Measurements from ENCODE around the gene MBD6. TPM values are rescaled to one million over a fixed set of nuclear protein-coding genes. Genes with fewer than 3 reads are reported as not detected.

The MBD6 gene
- polyA plus RNA-seq, 3 donors = 2.4 to 47.7 (median 2.6) TPM

DNA sequence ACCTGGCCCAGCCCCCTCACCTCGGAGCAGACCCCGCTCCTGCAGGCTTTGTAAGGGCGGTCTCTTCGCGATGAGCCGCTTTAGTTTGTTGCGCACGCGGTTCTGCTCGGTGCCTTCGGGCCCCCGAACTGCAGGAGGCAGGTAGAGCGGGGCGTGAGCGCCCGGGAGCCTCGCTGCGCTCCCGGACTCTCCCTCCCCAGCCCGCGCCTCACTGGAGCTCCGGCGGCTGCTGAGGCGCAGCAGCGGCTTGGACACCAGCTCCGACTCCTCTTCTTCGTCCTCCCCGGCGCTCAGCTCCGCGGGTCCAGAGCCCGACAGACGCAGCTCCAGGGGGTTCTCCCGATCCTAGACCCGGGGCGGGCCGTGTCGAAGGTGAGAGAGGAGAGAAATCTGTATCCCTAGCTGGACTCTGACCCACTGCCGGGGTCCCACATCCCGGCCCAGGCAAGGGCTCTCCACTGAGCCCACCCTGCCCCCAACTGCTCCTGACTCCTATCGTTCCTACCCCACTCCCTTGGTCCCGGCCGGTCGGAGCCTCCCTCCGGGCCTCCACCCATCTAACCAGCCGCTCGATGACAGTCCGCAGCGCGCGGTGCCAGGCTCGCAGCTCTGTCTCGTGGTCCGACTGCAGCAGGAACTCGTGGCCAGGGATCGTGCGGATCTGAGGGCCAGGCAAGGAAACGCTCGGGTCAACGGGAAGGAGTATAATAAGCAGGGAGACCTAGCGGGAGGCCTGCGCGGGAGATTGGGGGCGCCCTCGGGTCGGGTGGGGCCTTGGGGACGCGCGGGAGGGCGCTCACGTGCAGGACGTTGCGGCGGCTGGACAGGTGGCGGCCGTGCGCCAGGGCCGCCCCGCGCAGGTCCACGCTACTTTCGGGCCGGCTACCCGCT, 47.1 kb upstream of the MBD6 start:
- H3K4me2 ChIP-seq (replicated peaks; ENCODE audit: extremely low read depth, low read length, poor library complexity, severe bottlenecking) = peak overlapping the region; percentile 89
- 53% methylated on average over 70 of the region's 84 CpGs for WGBS (ENCODE audit: insufficient coverage)
- H2AFZ ChIP-seq (ENCODE audit: insufficient read depth, low read depth, low read length, poor library complexity, severe bottlenecking) = peak overlapping the region; percentile 72
- Mint-ChIP-seq H3K27me3 (ENCODE audit: low read depth in 3 of 3) (peaks cover 0 to 2% (median 1%) of the 10 kb centered on the region in 3 donors), H3K36me3 (peaks cover 37 to 56% of the 10 kb centered on the region in 2 donors), H3K9me3 (peaks cover 0 to 1% (median 0%) of the 10 kb centered on the region in 7 donors), H3K4me3 (peak overlapping the region; percentile 97 to 99), H3K4me1 (peaks cover 74% of the 10 kb centered on the region), H3K27ac (peak overlapping the region in 4 of 7 donors; percentile 24 to 96 (median 56))
- H4K20me1 ChIP-seq (ENCODE audit: insufficient read depth, low read length) = peaks cover 61% of the 10 kb centered on the region
- H3K27ac ChIP-seq (ENCODE audit: low read depth in 1 of 2, low read length in 2 of 2) = peak overlapping the region in 1 of 2 donors; percentile 83
- peaks cover 44 to 51% of the 10 kb centered on the region in 2 donors for H3K36me3 ChIP-seq (replicated peaks in 1 of 2; ENCODE audit: control insufficient read depth in 1 of 2, insufficient read depth in 2 of 2, low read length in 2 of 2)
- no peaks in the 10 kb centered on the region for H3K9me3 ChIP-seq (replicated peaks in 1 of 2; ENCODE audit: control insufficient read depth in 1 of 2, insufficient read depth in 1 of 2, low read length in 2 of 2)
- H3K4me1 ChIP-seq (ENCODE audit: control insufficient read depth in 1 of 2, insufficient read depth in 2 of 2, low read length in 2 of 2) = peaks cover 61 to 86% of the 10 kb centered on the region in 2 donors
- H3K27me3 ChIP-seq (ENCODE audit: control insufficient read depth in 2 of 2, insufficient read depth in 2 of 2, low read length in 2 of 2) = no peaks in the 10 kb centered on the region
- intact Hi-C loops (cut with micrococcal nuclease) = loop anchor here (5.0 to 10.0 kb wide), 4 partner anchors 47 to 149 kb away; partner anchors contain the start of genes DCTN2 (in 2 of the 2), DDIT3 (in 1 of the 2) and MBD6 (in 1 of the 2)
- peak overlapping the region; percentile 79 to 100 (median 86) for H3K4me3 ChIP-seq (replicated peaks in 1 of 3; ENCODE audit: low read depth in 2 of 3, low read length in 3 of 3)
- TF ChIP-seq, protein P1, sequence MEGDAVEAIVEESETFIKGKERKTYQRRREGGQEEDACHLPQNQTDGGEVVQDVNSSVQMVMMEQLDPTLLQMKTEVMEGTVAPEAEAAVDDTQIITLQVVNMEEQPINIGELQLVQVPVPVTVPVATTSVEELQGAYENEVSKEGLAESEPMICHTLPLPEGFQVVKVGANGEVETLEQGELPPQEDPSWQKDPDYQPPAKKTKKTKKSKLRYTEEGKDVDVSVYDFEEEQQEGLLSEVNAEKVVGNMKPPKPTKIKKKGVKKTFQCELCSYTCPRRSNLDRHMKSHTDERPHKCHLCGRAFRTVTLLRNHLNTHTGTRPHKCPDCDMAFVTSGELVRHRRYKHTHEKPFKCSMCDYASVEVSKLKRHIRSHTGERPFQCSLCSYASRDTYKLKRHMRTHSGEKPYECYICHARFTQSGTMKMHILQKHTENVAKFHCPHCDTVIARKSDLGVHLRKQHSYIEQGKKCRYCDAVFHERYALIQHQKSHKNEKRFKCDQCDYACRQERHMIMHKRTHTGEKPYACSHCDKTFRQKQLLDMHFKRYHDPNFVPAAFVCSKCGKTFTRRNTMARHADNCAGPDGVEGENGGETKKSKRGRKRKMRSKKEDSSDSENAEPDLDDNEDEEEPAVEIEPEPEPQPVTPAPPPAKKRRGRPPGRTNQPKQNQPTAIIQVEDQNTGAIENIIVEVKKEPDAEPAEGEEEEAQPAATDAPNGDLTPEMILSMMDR (IDR thresholded peaks at IDR 0.05) = no peak
- H3K79me2 ChIP-seq (ENCODE audit: insufficient read depth, low read length) = peaks cover 81% of the 10 kb centered on the region
- H3K9ac ChIP-seq (ENCODE audit: insufficient read depth, low read length, poor library complexity, severe bottlenecking) = peak overlapping the region; percentile 83
- no peak for DNase-seq

DNA sequence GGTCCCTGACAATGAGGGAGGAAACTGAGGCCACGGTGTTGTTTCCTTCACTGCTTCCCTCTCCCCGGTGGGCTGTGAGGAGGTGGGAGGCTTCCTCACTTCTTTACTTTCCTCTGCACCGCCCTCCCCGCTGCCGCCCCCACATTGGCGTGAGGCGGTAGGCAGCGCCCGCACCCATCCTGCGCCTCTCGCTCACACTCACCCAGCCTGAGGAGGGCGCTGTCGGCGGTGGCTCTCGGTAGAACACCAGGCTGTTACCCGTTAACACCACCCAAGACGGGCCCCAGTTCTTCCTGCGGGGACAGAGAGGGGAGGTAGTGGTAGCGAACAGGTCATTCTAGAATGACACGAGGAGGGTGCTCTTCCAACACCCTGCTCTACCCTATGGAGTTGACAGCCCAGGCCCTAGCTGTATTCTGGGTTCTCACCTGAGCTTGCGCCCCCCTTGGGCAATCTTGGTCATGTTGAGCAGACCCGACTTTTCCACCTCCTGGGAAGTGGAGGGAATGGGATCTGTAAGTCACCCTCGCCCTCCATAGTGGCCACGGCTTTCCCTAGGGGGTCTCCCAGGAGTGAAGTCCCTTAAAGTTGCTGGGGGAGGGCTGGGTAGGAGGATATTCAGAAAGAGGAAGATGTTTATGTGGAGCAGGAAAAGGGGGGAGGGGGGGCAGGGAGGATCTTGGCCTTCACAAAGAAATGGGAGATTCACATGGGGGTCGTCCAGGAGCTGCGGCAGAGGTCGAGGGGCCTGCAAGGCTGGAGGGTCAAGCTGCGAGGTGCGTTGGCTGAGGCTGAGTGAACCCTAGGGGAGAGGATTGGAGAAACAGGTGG, 46.2 kb upstream of the MBD6 start:
- Histone ChIP-seq H2AFZ (ENCODE audit: insufficient read depth, low read depth, low read length, poor library complexity, severe bottlenecking) (peak overlapping the region; percentile 72), H3K9ac (ENCODE audit: insufficient read depth, low read length, poor library complexity, severe bottlenecking) (peak overlapping the region; percentile 83), H3K4me2 (replicated peaks; ENCODE audit: extremely low read depth, low read length, poor library complexity, severe bottlenecking) (peak overlapping the region; percentile 89), H3K4me3 (replicated peaks in 1 of 3; ENCODE audit: low read depth in 2 of 3, low read length in 3 of 3) (peak overlapping the region; percentile 79 to 100 (median 86)), H3K9me3 (replicated peaks in 1 of 2; ENCODE audit: control insufficient read depth in 1 of 2, insufficient read depth in 1 of 2, low read length in 2 of 2) (no peaks in the 10 kb centered on the region), H3K4me1 (ENCODE audit: control insufficient read depth in 1 of 2, insufficient read depth in 2 of 2, low read length in 2 of 2) (peaks cover 55 to 79% of the 10 kb centered on the region in 2 donors), H3K36me3 (replicated peaks in 1 of 2; ENCODE audit: control insufficient read depth in 1 of 2, insufficient read depth in 2 of 2, low read length in 2 of 2) (peaks cover 35 to 42% of the 10 kb centered on the region in 2 donors), H3K27me3 (ENCODE audit: control insufficient read depth in 2 of 2, insufficient read depth in 2 of 2, low read length in 2 of 2) (no peaks in the 10 kb centered on the region), H3K27ac (ENCODE audit: low read depth in 1 of 2, low read length in 2 of 2) (peak overlapping the region; percentile 62 to 83), H4K20me1 (ENCODE audit: insufficient read depth, low read length) (peaks cover 52% of the 10 kb centered on the region), H3K79me2 (ENCODE audit: insufficient read depth, low read length) (peaks cover 85% of the 10 kb centered on the region)
- Mint-ChIP-seq H3K36me3 (peaks cover 37 to 50% of the 10 kb centered on the region in 2 donors), H3K4me1 (peaks cover 74% of the 10 kb centered on the region), H3K27ac (peak overlapping the region; percentile 86 to 97 (median 96)), H3K27me3 (ENCODE audit: low read depth in 3 of 3) (peaks cover 0 to 2% (median 0%) of the 10 kb centered on the region in 3 donors), H3K4me3 (peak overlapping the region; percentile 97 to 99), H3K9me3 (peaks cover 0 to 1% (median 0%) of the 10 kb centered on the region in 7 donors)
- TF ChIP-seq, protein P1 (IDR thresholded peaks at IDR 0.05) = peak; percentile 90
- peak in 2 of 3 donors; percentile 34 to 44 for DNase-seq
- 0% methylated on average over 12 of the region's 29 CpGs for WGBS (ENCODE audit: insufficient coverage)
- intact Hi-C loops (cut with micrococcal nuclease) = loop anchor here (5.0 to 10.0 kb wide), 4 partner anchors 46 to 148 kb away; partner anchors contain the start of genes DCTN2 (in 2 of the 2), DDIT3 (in 1 of the 2) and MBD6 (in 1 of the 2)

All from CD14-positive monocyte (primary cell).